ELF-1 (cell line): ENCODE data around the gene MICOS13.

ENCODE experiments used
- DNase-seq: peaks from one replicate; pipeline ENCODE4 v3.0.0-alpha.2; 2016; ENCODE audit warnings: low read depth, low spot score

Gene MICOS13

DNA sequence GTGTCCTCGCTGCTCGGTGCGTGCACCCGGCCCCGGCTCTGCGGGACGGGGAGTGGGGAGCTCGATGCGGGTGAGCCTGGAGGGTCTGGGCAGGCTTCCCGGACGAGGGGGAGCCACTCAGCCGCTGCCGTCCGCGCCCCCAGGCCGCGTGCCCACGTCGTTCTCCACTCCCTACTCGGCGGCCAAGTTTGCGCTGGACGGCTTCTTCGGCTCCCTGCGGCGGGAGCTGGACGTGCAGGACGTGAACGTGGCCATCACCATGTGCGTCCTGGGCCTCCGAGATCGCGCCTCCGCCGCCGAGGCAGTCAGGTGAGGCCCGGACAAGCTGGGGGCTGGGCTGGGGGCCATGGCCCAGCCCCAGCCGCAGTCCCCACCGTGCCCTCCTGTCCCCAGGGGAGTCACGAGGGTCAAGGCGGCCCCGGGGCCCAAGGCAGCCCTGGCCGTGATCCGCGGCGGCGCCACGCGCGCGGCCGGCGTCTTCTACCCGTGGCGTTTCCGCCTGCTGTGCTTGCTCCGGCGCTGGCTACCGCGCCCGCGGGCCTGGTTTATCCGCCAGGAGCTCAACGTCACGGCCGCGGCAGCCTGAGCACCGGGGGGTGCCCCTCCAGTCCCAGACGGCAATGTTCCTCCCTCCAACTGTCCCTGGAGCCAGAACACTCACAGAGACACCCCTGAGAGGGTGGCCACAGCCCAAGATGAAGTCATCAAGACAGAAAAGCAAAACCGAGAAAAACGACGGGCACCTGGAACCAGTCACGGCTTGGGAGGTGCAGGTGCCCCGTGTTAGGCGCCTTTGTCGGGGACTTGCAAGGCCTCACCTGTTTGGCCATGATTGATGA, 7.3 kb upstream of the MICOS13 start:
- no peak for DNase-seq

DNA sequence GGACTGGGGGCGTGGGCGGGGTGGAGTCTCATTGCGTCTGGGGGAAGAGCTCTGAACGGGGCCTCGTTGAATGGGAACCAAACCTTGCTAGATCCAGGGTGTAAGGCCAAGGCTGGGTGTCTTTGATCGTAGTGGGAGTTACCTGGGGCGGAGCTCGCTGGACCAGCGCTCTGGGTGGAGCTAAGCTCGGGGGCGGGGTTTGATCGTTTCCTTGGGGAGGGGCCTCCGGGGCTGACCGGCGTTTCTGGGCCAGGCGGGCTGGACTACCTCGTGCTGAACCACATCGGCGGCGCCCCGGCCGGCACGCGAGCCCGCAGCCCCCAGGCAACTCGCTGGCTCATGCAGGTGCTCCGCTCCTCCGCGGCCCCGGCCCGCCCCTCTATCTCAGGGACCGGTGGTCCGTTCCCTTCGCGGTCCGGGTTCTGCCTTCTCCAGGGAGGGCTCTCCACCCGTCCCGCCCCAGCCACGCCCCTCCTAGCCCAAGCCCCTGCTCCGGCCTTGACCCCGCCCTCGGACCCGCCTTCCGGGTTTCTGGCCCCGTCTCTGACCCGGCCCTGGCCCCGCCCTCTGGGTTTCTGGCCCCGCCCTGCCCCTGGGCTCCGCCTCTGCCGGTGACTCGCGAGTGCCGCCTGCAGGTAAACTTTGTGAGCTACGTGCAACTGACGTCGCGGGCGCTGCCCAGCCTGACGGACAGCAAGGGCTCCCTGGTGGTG, 6.5 kb upstream of the MICOS13 start:
- peak; percentile 96 for DNase-seq

DNA sequence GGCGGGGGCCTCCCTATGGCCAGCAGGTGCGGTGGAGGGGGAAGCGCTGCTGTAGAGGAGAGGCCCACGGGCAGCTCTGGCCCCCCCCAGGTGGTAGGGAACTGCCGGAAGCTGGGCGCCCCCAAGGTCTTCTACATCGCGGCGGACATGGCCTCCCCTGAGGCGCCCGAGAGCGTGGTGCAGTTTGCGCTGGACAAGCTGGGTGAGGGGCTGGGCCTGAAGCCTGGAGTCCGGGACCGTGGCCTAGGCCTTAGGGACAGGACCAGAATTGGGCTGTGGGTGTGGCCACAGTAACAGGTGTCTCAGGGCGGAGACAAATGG, 6.0 kb upstream of the MICOS13 start:
- no peak for DNase-seq

DNA sequence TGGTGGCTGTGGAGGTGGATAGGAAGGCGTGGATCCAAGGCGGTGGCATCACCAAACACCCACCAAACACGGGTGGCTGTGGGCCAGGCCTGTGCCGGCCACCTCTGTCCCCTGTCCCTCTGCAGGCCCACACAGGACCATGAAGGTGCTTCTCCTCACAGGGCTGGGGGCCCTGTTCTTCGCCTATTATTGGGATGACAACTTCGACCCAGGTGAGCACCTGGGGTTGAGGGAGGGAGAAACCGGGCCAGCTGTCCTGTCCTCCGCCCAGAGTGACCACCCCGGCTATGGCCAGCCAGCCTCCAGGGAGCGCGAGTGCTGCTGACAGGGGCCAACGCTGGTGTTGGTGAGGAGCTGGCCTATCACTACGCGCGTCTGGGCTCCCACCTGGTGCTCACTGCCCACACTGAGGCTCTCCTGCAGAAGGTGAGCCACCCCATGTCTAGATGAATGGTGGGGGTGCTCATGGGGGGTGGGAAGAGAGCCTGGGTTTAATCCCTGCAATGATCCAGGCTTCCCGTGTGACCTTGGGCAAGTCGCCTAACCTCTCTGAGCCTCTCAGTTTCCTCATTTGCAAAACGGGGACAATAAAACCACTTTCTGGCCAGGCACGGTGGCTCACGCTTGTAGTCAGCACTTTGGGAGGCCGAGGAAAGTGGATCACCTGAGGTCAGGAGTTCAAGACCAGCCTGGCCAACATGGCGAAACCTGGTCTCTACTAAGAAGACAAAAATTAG, 4.5 kb upstream of the MICOS13 start:
- DNase-seq, result no peak

DNA sequence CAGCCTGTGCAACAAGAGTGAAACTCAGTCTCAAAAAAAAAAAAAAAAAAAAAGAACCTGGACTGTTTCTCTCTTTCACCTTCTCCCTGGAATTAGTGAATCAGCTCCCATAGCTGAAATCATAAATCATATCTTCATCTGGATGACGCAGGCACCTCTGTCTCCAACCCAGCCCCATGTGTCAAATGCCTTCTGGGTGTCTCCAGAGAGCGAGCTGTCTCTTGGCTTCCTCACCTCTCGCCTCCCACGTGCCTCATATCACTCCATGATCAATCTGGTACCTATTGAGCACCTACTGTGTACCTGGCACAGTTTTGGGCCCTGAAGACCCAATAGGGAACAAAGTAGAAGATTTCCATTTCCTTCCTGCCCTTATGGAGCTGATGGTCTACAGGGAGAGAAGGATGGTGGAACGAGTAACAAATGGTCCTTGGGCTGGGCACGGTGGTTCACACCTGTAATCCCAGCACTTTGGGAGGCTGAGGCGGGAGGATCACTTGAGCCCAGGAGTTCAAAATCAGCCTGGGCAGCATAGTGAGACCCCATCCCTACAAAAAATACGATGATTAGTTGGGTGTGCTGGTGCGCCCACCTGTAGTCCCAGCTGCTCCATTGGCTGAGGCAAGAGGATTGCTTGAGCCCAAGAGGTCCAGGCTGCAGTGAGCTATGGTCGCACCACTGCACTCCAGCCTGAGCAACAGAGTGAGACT, 3.0 kb upstream of the MICOS13 start:
- DNase-seq, result no peak

DNA sequence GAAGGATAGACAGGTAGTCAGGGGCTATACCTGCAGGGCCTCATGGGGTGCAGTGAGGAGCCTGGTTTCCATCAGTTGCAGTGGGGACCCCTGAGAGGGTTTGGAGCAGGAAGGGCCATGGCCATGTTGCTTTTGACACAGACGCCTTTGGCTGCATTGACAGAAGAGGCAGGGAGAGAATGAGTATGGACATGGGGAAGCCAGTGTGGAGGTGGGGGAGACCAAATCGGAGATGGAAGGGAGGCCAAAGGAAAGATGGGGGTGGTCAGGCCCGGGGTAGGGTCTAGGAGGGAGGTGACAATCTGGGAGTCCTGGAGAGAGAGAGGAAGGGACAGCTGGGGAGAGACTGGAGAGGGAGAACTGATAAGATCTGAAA, 1.8 kb upstream of the MICOS13 start:
- no peak for DNase-seq

DNA sequence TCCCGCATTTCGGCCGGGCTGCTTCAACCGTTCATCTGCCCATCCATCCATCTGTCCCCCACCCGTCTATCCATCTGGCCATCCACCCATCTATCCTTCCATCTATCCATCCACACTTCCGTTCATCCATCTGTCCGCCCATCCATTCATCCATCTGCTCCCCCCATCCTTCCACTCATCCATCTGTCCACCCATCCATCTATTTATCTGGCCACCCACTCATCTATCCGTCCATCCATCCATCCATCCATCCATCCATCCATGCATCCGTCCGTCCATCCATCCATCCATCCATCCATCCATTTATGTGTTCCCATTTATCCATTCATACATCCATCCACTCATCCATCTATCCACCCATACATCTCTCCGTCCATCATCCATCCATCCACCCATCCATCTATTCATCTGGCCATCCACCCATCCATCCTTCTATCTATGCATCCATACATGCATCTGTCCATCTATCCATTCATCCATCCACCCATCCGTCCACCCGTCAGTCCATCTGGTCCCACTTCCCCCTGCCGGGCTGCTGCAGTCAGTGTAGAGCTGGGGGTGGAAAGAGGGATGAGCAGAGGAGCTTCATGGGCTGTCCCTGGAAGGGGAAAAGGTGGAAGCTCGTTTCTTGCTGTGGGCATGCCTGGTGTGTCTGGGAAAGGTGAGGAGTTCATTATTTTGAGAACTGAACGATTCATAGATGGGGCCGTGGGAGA, 1.2 kb upstream of the MICOS13 start:
- DNase-seq, result no peak

DNA sequence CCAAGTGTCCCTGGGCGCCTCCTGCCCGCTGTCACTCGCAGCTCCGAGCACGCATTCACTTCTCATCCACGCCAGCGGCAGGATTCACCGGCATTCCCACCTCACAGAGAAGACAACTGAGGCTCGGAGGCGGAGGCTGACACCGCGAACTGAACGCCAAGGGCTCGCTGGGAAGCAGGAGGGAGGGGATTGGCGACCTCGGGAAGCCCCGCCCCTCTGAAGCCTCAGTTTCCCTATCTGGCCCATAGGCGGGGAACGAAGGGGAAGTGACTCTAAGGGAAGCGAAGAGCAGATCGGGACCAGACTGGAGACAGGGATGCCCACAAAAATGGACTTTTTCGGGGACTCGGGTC, 256 bp downstream of the MICOS13 start:
- DNase-seq, result no peak

DNA sequence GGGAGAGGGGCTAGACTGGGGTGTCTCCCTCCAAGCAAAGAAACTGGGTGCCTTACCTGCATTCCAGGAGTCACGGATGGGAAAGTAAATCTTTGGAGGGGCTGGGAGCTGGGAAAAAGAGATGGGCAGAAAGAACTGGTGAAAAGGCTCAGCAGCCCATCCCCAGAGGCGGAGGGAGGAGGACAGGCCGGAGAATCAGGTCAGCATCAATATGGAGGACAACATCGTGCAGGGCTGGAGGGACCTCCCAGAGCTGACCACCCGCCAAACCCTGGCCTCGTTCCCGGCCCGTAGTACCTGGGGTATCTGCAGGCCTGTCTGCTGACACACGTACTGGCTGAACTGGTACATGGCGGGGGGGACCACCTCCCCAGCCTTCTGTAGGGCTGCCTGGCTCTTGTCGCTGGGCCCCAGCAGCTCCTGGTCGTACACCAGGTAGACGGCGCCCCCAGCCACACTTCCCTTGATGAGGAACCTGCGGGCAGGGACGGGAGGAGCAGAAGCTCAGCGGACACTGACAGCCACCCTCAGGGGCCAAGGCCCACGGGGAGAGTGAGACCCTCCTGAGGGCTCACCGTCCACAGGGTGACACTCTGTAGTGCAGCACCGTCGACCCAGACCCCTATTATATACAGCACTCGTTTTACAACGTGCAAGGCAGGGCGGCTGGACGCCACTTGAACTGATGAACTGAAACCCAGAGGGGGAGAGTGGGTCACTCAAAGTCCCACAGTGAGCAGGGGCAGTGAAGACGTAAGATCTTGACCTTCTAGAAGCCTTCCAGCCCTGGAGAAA, 830 bp downstream of the MICOS13 start:
- no peak for DNase-seq

DNA sequence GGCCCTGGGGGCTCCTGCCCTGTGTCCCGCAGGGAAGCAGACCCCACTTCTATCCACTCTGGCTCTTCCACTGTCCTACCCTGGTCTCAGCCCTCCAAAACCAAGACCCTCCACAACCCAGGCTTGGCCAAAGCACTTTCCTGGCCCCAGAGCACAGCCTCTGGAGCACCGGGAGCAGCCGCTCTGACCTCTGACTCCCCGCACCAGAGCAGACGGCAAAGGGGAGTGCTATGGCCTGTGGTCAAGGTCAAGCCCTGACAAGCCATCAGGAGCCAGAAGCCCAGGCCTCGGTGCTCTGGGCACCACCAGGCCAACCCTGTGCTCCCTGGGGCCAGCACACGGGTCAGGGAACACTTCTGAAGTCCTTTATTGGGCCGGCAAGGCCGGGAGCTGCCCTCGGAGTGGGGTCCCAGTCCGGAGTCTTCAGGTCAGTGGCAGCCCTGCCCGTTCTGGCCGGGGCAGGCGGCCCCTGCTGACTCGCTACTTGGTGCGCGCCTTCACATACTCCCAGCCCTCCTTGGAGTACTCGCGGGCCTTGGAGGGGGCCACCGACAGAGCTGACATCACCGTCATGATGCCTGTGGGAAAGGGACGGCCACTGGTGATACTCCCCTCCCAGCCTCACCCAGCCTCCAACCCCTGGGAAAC, 2.1 kb downstream of the MICOS13 start:
- no peak for DNase-seq

DNA sequence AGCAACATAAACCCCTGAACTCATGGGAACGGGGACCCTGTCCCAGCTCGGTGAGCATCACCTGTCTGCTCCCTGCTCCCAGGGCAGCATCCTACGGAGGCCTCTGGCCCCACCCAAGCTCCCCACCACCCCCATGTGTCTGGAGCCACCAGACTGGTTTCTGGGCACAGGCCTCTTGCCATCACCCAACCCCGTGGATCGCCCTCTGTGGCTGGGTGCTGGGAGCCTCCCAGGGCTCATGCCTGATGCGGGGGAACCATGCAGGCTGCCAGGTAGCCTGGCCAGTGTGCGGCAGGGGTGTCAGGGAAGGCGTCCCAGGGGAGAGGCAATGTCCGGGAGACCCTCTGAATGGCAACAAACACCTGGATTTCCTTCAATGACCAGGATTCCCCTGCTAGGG, 2.7 kb downstream of the MICOS13 start:
- DNase-seq, result no peak

DNA sequence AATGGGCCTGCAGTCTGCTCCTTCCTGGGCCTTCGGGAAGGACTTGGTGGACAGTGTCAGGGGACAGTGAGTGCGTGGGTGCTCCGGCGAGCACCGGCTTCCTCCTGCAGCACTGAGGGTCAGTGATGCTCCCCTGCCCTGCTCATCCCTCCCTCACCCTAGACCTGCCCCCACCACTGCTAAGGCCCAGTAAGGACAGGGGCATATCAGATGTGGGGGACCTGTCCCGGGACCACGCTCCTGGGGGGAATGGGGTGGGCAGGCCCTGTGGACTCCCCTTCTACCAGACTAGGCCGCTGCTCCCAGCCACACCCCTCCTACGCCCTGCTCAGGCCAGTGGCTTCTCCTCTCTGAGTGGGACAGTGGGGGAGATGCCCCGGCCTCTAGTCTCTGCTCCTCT, 3.2 kb downstream of the MICOS13 start:
- DNase-seq, result no peak

DNA sequence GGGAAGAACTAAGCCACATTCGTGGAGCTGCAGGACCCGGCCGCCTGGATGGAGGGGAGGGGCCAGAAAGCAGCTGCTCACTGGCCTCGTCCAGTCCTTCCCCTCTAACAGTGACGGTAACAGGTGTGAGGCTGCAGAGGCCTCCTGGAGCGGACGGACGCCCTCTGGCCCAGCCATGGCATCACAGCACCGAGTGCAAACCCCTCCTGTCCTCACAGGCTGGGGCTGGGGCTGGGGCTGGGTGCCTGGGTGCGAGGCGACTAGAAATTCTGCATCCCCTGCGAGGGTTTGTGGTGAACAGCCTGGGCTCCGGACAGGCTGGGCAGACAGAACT, 3.6 kb downstream of the MICOS13 start:
- DNase-seq, result no peak

DNA sequence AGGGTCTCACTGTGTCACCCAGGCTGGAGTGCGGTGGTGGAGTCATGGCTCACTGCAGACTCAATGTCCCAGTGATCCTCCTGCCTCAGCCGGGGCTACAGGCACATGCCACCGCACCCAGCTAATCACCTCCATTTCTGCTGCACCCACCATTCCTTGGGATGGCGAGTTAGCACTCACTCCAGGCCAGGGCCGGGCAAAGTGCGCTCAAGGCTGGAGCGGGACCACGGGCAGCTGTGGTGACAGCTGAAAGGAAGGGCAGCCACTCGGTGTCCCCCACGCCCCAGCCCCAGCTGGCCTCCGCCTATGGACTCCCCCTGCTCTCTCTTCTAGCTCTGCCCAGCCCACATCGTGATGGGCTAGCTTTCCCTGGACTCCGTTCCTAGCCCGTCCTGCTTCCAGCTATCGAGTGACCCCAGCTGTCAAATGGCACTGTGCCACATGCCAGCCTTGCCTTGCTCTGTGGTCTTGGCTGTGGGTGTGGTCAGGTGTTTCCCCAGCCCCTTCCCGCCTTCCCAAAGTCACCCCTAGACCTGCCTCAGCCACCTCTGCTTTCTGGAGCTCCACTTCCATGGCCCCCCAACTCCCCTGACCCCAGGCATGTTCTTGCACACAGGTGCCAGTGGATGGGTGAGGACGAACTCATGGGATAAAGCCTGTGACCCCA, 4.1 kb downstream of the MICOS13 start:
- DNase-seq, result no peak

DNA sequence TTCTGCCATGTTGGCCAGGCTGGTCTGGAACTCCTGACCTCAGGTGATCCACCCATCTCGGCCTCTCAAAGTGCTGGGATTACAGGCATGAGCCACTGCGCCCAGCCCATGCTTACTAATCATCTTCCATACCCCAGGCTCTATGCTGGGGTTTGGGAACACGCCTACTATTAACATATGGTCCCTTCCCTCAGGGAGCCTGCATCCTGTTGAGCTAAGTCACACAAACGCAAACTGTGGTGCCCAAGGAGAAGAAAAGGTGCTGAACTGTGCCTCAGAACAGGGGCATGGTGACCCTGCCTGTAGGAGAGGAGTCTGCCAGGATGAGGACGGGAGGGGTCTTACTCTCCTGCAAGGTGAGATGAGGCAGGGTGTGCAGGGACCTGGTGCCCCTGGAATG, 5.6 kb downstream of the MICOS13 start:
- DNase-seq, result no peak

DNA sequence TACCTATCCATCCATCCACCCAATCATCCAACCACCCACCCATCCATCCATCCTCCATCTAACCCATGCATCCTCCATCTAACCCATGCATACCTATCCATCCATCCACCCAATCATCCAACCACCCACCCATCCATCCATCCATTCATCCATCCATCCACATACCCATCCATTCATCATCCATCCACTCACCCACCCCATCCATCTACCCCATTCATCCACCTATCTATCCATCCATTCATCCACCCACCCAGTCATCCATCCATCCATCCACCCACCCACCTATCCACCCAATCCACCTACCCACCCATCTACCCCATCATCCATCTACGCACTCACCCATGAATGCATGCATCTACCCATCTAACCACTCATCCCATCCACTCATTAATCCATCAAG, 6.6 kb downstream of the MICOS13 start:
- no peak for DNase-seq

DNA sequence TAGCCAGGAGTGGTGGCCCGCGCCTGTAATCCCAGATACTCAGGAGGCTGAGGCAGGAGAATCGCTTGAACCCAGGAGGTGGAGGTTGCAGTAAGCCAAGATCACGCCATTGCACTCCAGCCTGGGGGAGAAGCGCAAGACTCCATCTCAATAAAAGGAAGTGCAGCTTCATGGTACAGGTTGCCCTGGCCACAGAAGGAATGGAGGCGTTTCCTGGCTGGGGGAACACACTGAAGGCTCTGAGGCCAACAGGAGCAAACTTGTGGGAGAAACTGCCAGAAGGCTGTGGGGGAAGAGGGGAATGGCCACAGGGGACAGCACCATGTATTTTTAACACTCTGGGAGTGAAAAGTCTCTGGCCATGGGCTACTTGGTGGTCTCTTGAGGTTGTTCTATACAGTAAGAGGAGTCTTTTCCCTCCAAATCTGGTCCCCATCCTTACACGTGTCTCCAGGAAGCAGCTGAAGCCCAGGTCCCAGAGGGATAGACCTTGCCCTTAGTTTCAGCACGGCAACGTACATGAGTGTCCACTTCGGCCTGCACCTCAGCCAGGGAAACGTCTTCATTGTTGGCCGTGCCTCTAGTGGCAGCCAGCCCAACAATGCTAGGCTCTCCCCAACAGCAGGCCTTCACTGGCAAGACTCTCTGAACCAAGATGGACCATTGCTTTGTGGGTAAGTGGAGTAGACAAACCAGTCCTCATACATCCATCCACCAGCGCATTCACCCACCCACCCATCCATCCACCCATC, 7.4 kb downstream of the MICOS13 start:
- DNase-seq, result no peak

DNA sequence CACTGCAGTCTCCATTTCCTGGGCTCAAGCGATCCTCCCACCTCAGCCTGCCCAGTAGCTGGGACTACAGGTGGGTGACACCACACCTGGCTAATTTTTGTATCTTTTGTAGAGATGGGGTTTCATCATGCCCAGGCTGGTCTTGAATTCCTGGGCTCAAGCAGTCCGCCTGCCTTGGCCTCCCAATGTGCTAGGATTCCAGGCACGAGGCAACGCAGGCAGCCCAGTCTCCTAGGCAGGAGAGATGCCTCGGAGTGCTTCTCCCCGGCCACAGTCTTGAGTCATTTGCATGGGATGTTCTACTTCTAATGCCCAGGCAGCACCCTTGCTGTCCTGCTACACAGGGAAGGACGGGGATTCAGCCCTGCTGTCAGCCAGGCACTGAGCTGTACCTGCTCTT, 8.7 kb downstream of the MICOS13 start:
- no peak for DNase-seq

DNA sequence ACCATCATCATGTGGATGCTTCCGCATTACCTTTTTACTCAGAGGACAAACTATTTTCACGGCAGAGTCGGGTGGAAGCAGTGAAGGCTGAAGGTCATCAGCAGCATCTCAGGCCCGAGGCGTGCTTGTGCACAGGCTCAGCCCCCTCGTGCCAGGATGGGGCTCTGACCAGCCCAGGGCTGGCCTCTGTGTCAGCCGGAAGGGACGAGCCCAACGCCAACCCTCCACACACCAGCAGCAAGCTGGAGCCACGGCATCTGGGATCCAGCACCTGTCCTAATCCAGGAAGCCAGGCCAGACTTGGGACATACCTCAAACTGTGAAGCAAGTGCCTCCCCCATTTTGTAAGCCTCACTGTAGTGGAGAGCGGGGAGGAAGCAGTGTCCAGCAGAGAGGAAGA, 11.1 kb downstream of the MICOS13 start:
- no peak for DNase-seq
